GM12864 (cell line): ENCODE data around the gene MACROD2.

Source experiments
- DNase-seq: peaks from one replicate; pipeline ENCODE4 v3.0.0-alpha.2; 2011; ENCODE audit warnings: low read depth
- H3K4me3 ChIP-seq: 2 replicates; pipeline ENCODE4 v1.5.1; 2011; ENCODE audit warnings: mild to moderate bottlenecking, low read depth, low read length, control low read depth
- TF ChIP-seq, protein P1 (sequence below): IDR thresholded peaks from 2 replicates; pipeline ENCODE4 v1.5.1; 2011; ENCODE audit warnings: low read depth, mild to moderate bottlenecking, moderate library complexity, low read length, control low read depth, inconsistent platforms; ENCODE audit errors: missing control alignments

Gene MACROD2

DNA sequence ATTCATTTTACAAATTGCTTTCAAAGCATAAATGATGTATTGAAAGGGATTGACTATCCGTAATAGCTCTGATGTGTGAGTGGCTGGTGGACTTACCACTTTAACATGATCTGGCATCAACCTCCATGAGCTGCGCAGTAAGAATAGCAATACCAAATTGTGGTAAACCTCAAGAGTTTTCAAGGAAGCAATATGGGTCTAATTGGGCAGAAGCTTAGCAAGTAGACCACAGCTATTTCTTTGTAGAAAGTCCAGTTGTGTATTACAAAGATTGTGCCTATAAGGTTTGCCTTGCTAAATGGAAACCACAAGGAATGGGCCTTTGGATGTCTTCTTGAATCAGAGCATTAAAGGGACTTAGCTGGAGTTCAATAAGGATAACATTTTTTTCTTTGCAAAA lies 1841.3 kb downstream of the MACROD2 start:
- TF ChIP-seq, protein P1, sequence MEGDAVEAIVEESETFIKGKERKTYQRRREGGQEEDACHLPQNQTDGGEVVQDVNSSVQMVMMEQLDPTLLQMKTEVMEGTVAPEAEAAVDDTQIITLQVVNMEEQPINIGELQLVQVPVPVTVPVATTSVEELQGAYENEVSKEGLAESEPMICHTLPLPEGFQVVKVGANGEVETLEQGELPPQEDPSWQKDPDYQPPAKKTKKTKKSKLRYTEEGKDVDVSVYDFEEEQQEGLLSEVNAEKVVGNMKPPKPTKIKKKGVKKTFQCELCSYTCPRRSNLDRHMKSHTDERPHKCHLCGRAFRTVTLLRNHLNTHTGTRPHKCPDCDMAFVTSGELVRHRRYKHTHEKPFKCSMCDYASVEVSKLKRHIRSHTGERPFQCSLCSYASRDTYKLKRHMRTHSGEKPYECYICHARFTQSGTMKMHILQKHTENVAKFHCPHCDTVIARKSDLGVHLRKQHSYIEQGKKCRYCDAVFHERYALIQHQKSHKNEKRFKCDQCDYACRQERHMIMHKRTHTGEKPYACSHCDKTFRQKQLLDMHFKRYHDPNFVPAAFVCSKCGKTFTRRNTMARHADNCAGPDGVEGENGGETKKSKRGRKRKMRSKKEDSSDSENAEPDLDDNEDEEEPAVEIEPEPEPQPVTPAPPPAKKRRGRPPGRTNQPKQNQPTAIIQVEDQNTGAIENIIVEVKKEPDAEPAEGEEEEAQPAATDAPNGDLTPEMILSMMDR = no peak
- H3K4me3 ChIP-seq = no peak overlapping the region
- DNase-seq = no peak

DNA sequence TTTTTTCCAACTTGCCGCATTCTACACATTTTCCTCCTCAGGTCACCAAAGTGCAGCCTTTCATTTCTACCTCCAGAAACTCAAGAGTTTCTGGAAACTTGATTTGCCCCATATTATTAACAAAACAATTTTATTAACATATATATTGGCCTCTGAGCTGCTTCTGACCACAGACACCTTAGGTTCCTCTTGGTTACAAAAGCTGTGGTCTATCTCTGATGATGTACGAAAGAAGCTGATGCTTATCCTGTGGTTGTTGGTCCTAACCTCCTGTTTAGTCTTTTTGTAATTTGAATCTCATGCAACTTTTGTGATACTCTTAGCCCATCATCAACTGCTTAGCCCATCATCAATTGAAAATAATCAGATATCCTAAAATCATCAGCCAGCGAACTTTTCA lies 1842.2 kb downstream of the MACROD2 start:
- DNase-seq = no peak
- TF ChIP-seq, protein P1 = no peak
- no peak overlapping the region for H3K4me3 ChIP-seq

DNA sequence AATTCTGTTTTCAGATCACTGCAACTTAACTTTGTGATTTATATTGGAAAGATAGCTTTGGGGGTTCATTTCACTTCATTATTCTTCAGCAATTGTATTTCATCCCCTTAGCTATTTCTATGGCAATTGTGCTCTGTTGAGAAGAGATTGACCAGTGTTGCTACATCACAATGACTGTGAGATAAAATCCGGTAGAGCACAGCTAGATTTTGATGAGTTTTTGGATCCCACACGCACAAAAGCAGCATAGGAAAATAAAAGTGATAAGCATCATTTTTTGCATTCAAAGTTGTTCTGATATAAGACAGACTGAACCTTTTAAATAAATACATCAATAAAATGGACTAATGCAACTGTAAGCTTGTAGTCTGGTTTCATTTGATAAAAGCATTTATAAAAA lies 1843.2 kb downstream of the MACROD2 start:
- TF ChIP-seq, protein P1 = no peak
- no peak overlapping the region for H3K4me3 ChIP-seq
- DNase-seq = no peak

DNA sequence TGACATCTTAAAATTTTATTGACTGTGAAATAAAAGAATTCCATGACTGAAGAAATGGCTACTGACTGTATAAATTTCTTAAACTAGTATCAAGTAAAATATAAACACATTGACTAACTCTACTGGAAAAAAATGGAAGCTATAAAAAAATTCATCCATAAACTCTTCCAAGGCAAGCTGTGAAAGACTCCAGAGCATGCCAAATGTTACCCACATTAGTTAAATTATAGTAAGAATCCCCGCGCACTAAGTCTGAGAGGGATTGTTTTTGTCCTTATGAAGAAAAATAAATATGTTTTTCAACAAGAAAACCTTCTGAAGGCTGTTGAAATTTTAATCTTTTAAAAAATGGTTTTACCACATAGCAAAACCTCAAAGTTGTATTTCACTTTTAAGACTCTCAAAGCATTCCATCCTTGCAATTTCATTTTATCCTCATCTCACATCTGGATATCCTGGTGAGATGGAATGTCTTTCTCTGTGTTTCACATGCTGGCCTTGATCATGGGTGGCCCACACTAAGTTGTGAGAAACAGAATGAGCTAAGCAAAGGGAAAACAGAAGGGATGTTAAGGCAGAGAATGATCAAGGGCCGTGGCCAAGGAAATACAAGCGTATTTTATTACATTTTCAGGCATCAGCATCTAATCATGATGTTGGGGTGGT lies 1845.5 kb downstream of the MACROD2 start:
- no peak overlapping the region for H3K4me3 ChIP-seq
- DNase-seq = no peak
- TF ChIP-seq, protein P1 = no peak

DNA sequence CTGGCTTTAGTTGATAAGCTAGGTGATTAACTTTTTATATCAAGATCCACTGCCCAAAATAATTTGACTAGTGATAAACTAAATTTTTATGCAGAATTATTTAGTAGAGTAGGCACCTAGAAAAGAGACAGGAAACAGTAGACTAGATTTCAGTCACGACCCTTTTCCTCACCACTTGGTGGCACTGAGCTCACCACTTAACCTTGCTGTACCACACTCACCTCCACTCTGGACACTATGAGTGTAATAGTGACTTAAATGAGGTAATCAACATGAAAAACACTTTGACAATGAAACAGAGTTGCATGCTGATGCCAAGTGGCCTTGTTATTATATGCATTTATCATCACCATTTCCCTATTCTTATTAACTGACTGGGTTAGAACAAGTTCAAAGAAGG lies 1847.6 kb downstream of the MACROD2 start:
- TF ChIP-seq, protein P1 = peak; percentile 35
- DNase-seq = peak; percentile 8
- no peak overlapping the region for H3K4me3 ChIP-seq

DNA sequence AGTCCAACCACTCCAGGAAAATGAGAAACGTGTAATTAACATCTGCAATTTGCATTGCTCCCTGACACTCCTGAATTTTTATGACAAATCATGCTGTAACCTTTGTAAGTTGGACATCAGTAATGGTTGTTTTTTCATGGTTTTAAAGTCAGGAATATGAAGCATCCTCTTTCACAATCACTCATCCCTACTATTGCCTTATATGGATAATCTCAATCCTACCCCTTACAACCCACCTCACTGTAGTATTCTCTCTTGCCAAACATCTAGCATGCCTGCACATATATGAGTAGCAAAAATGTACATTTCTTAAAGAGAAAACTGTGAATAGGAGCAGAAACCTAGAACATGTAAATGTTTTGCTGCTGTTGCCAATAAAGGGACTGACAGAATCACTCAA lies 1848.5 kb downstream of the MACROD2 start:
- no peak overlapping the region for H3K4me3 ChIP-seq
- TF ChIP-seq, protein P1 = no peak
- DNase-seq = no peak

DNA sequence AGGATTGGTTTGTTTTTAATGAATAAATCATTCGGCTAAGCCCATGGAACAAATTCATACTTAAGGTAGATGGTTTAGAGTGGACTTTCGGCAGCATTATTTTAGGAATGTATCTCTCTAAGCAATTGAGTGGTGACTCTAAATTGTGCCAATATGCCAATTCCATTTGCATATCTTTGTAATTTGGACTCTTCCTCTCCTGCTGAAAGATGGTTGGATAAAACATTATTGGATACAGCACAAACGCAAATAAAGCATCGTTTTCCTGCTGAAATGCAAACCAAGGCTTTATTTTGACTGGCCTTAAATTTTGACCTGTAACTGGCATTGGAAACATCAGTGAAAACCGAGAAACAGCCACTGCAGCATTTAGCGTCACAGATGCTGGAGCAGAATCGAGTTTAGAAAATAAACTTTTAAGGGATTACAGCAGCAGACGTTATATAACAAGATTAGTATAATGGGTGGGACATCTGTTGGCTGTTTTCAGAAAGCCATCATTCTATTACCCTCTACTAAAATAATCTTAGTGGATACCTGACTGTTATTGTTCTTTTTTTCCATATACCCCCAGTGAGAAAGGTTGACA lies 1852.0 kb downstream of the MACROD2 start:
- DNase-seq = no peak
- H3K4me3 ChIP-seq = no peak overlapping the region
- TF ChIP-seq, protein P1 = no peak
